ENCODE measurements around the gene LCP1. TPM values are rescaled to one million over a fixed set of nuclear protein-coding genes. Genes with fewer than 3 reads are reported as not detected.

LCP1 gene
- total RNA-seq, 1 donor from 2014 or later, result 13.2 TPM

- DNase-seq (ENCODE audit: low spot score), result no peak
- intact Hi-C loops (cut with DNase I), result no loop called here
Observed at GRCh38 chr13:46136688-46137087, 45.3 kb downstream of the LCP1 start.

- intact Hi-C loops (cut with DNase I), result no loop called here
- DNase-seq (ENCODE audit: low spot score), result no peak
Observed at GRCh38 chr13:46134961-46135522, 46.9 kb downstream of the LCP1 start.

GRCh38 chr13:46134494-46134893 lies 47.5 kb downstream of the LCP1 start:
- no peak for DNase-seq (ENCODE audit: low spot score)
- intact Hi-C loops (cut with DNase I), result no loop called here

GRCh38 chr13:46132109-46132508 lies 49.9 kb downstream of the LCP1 start:
- DNase-seq (ENCODE audit: low spot score), result no peak
- intact Hi-C loops (cut with DNase I), result no loop called here

GRCh38 chr13:46131705-46132104 lies 50.3 kb downstream of the LCP1 start:
- no peak for DNase-seq (ENCODE audit: low spot score)
- intact Hi-C loops (cut with DNase I), result no loop called here

GRCh38 chr13:46129955-46130618 lies 51.9 kb downstream of the LCP1 start:
- DNase-seq (ENCODE audit: low spot score), result no peak
- intact Hi-C loops (cut with DNase I), result loop anchor here (5.0 kb wide), 1 partner anchor 508 kb away; no protein-coding TSS in a partner anchor

- DNase-seq (ENCODE audit: low spot score), result no peak
- intact Hi-C loops (cut with DNase I), result loop anchor here (5.0 kb wide), 1 partner anchor 507 kb away; no protein-coding TSS in a partner anchor
Observed at GRCh38 chr13:46129124-46129523, 52.9 kb downstream of the LCP1 start.

GRCh38 chr13:46127358-46128023 lies 54.5 kb downstream of the LCP1 start:
- intact Hi-C loops (cut with DNase I), result loop anchor here (5.0 kb wide), 1 partner anchor 505 kb away; no protein-coding TSS in a partner anchor
- DNase-seq (ENCODE audit: low spot score), result no peak

- no peak for DNase-seq (ENCODE audit: low spot score)
- intact Hi-C loops (cut with DNase I), result loop anchor here (5.0 kb wide), 1 partner anchor 504 kb away; no protein-coding TSS in a partner anchor
Observed at GRCh38 chr13:46126552-46127357, 55.2 kb downstream of the LCP1 start.

GRCh38 chr13:46126056-46126455 lies 55.9 kb downstream of the LCP1 start:
- DNase-seq (ENCODE audit: low spot score), result no peak
- intact Hi-C loops (cut with DNase I), result loop anchor here (5.0 kb wide), 1 partner anchor 504 kb away; no protein-coding TSS in a partner anchor

GRCh38 chr13:46124967-46125933 lies 56.7 kb downstream of the LCP1 start:
- no peak for DNase-seq (ENCODE audit: low spot score)
- intact Hi-C loops (cut with DNase I), result loop anchor here (5.0 kb wide), 2 partner anchors 318 to 503 kb away; no protein-coding TSS in a partner anchor

- intact Hi-C loops (cut with DNase I), result loop anchor here (5.0 kb wide), 1 partner anchor 317 kb away; no protein-coding TSS in a partner anchor
- DNase-seq (ENCODE audit: low spot score), result no peak
Observed at GRCh38 chr13:46124531-46124966, 57.4 kb downstream of the LCP1 start.

- no peak for DNase-seq (ENCODE audit: low spot score)
- intact Hi-C loops (cut with DNase I), result loop anchor here (5.0 kb wide), 1 partner anchor 315 kb away; no protein-coding TSS in a partner anchor
Observed at GRCh38 chr13:46122304-46122703, 59.7 kb downstream of the LCP1 start.

GRCh38 chr13:46121597-46122163 lies 60.3 kb downstream of the LCP1 start:
- intact Hi-C loops (cut with DNase I), result loop anchor here (5.0 kb wide), 1 partner anchor 314 kb away; no protein-coding TSS in a partner anchor
- no peak for DNase-seq (ENCODE audit: low spot score)

- intact Hi-C loops (cut with DNase I), result loop anchor here (5.0 kb wide), 1 partner anchor 314 kb away; no protein-coding TSS in a partner anchor
- DNase-seq (ENCODE audit: low spot score), result no peak
Observed at GRCh38 chr13:46121033-46121432, 60.9 kb downstream of the LCP1 start.

- intact Hi-C loops (cut with DNase I), result loop anchor here (5.0 kb wide), 1 partner anchor 313 kb away; no protein-coding TSS in a partner anchor
- no peak for DNase-seq (ENCODE audit: low spot score)
Observed at GRCh38 chr13:46119883-46120614, 61.9 kb downstream of the LCP1 start.
